K562 (cell line): Measurements from ENCODE around the gene ZSCAN12. TPM values are rescaled to one million over a fixed set of nuclear protein-coding genes. Genes with fewer than 3 reads are reported as not detected.

Experiments used
- CTBP1 ChIP-seq: fragments of 450-650 bp; IDR thresholded peaks from 2 replicates; pipeline ENCODE4 v1.6.1; 2016; ENCODE audit warnings: borderline replicate concordance
- DMBX1 ChIP-seq: fragments of 250-450 bp; sonication (Bioruptor Pico); IDR thresholded peaks from 2 replicates; pipeline ENCODE4 v1.8.0; 2022; ENCODE audit warnings: inconsistent platforms, mild to moderate bottlenecking, moderate library complexity, borderline replicate concordance
- EP300 ChIP-seq: IDR thresholded peaks from 2 replicates; pipeline ENCODE4 v1.6.1; 2012; ENCODE audit warnings: low read length, improper control_type of control experiment
- ERF ChIP-seq: fragments of 450-650 bp; formaldehyde crosslinking; IDR thresholded peaks from 2 replicates; pipeline ENCODE4 v1.4.0; 2020; ENCODE audit warnings: mild to moderate bottlenecking, mixed read lengths
- FOXK2 ChIP-seq, 2 experiments: fragments of 450-650 bp; IDR thresholded peaks in 1 of 2; conservative IDR thresholded peaks in 1 of 2; 2 replicates each; pipeline ENCODE4 v1.6.1; 2016; ENCODE audit warnings: low read depth in 2 of 2, mild to moderate bottlenecking in 1 of 2
- HCFC1 ChIP-seq: IDR thresholded peaks from 2 replicates; pipeline ENCODE4 v1.6.1; 2012; ENCODE audit warnings: low read depth, low read length, improper control_type of control experiment
- HDAC2 ChIP-seq: fragments of 450-650 bp; IDR thresholded peaks from 2 replicates; pipeline ENCODE4 v1.6.1; 2016; ENCODE audit warnings: mild to moderate bottlenecking
- LEF1 ChIP-seq: fragments of 450-650 bp; IDR thresholded peaks from 2 replicates; pipeline ENCODE4 v1.6.1; 2016; ENCODE audit warnings: mild to moderate bottlenecking
- MAFG ChIP-seq: fragments of 450-650 bp; conservative IDR thresholded peaks from 2 replicates; pipeline ENCODE4 v1.6.1; 2016; ENCODE audit warnings: missing genetic modification characterization, missing compliant biosample characterization
- MYC ChIP-seq, 2 experiments: fragments of 250-450 bp in 1 of 2; sonication (Bioruptor Pico) in 1 of 2; IDR thresholded peaks; 2 replicates each; pipeline versions ENCODE4 v1.5.1 to v1.6.1; 2012 to 2021; ENCODE audit warnings: low read depth in 2 of 2, borderline replicate concordance in 1 of 2, improper control_type of control experiment in 1 of 2, low read length in 1 of 2, mild to moderate bottlenecking in 1 of 2, moderate library complexity in 1 of 2
- NR4A1 ChIP-seq, 2 experiments: fragments of 250-450 bp in 1 of 2; fragments of 450-650 bp in 1 of 2; sonication (Bioruptor Pico) in 1 of 2; IDR thresholded peaks; 2 replicates each; pipeline versions ENCODE4 v1.4.0 to v1.6.1; 2016 to 2020; ENCODE audit warnings: mild to moderate bottlenecking in 2 of 2, missing compliant biosample characterization in 1 of 2, missing genetic modification characterization in 1 of 2, moderate library complexity in 1 of 2
- SIN3B ChIP-seq: fragments of 450-650 bp; IDR thresholded peaks from 2 replicates; pipeline ENCODE4 v1.6.1; 2017; ENCODE audit warnings: low read depth, mild to moderate bottlenecking, moderate library complexity
- STAT5A ChIP-seq: IDR thresholded peaks from 2 replicates; pipeline ENCODE4 v1.6.1; 2012; ENCODE audit warnings: low read length, inconsistent platforms, borderline replicate concordance
- TARDBP ChIP-seq: fragments of 450-650 bp; IDR thresholded peaks from 2 replicates; pipeline ENCODE4 v1.6.1; 2016
- TOE1 ChIP-seq, 2 experiments: fragments of 450-650 bp in 1 of 2; sonication (generic) in 1 of 2; formaldehyde crosslinking in 1 of 2; IDR thresholded peaks; 2 replicates each; pipeline versions ENCODE4 v1.7.1 to v1.8.0; 2016 to 2022; ENCODE audit warnings: borderline replicate concordance in 2 of 2, mild to moderate bottlenecking in 2 of 2, antibody characterized with exemption in 1 of 2, inconsistent platforms in 1 of 2, low read depth in 1 of 2, missing genetic modification reagents in 1 of 2, moderate library complexity in 1 of 2
- XRCC5 ChIP-seq: fragments of 200-400 bp; formaldehyde crosslinking; IDR thresholded peaks from 2 replicates; pipeline ENCODE4 v1.6.1; 2017; ENCODE audit warnings: low read depth, mild to moderate bottlenecking, low read length
- YBX1 ChIP-seq: fragments of 450-650 bp; IDR thresholded peaks from 2 replicates; pipeline ENCODE4 v1.7.1; 2016; ENCODE audit warnings: mild to moderate bottlenecking
- ZNF12 ChIP-seq: sonication (generic); formaldehyde crosslinking; IDR thresholded peaks from 2 replicates; pipeline ENCODE4 v1.4.0; 2020; ENCODE audit warnings: mild to moderate bottlenecking, missing genetic modification reagents
- polyA plus RNA-seq, 8 experiments: library from polyadenylated mRNA; depleted of rRNA in 4 of 8; stranded (reverse) in 5 of 8; unstranded in 3 of 8; fragments of >200 nt; fragmentation: Nextera tagmentation in 2 of 8; fragmentation: Illumina TruSeq in 1 of 8; extraction: Ambion mirVana in 2 of 8; extraction: Trizol in 1 of 8; gene quantifications; 2 replicates each; pipeline versions ENCODE4 v1.2.1 to v1.2.3, GENCODE V29; 2011 to 2014; ENCODE audit warnings: inconsistent platforms in 1 of 8, missing spikeins in 1 of 8
- total RNA-seq, 7 experiments: library from RNA; depleted of rRNA in 6 of 7; stranded (reverse); fragments of >200 nt in 6 of 7; fragmentation: Illumina TruSeq in 2 of 7; extraction: Trizol in 2 of 7; gene quantifications; 2 replicates each; pipeline versions ENCODE4 v1.2.1 to v1.2.3, GENCODE V29; 2011 to 2021; ENCODE audit warnings: low replicate concordance in 1 of 7
- TF ChIP-seq, protein P1 (sequence below): fragments of 450-650 bp; IDR thresholded peaks from 2 replicates; pipeline ENCODE4 v1.6.1; 2016; ENCODE audit warnings: borderline replicate concordance
- TF ChIP-seq, protein P2 (sequence below): fragments of 450-650 bp; formaldehyde crosslinking; IDR thresholded peaks from 2 replicates; pipeline ENCODE4 v1.4.0; 2020; ENCODE audit warnings: mild to moderate bottlenecking, moderate library complexity
- TF ChIP-seq, protein P3 (sequence below), 2 experiments: fragments of 450-650 bp in 1 of 2; sonication (generic) in 1 of 2; formaldehyde crosslinking in 1 of 2; IDR thresholded peaks in 1 of 2; conservative IDR thresholded peaks in 1 of 2; 2 replicates each; pipeline versions ENCODE4 v1.6.1 to v1.8.1; 2016 to 2023; ENCODE audit warnings: mild to moderate bottlenecking in 2 of 2, moderate library complexity in 2 of 2, inconsistent platforms in 1 of 2, missing genetic modification reagents in 1 of 2

The ZSCAN12 gene
- total and polyA plus RNA-seq, 9 of the 15 experiments (the other 6 are each of a cell fraction or from before 2014, with no cell fraction given) = 2.5 to 19.6 (median 12.5) TPM

DNA sequence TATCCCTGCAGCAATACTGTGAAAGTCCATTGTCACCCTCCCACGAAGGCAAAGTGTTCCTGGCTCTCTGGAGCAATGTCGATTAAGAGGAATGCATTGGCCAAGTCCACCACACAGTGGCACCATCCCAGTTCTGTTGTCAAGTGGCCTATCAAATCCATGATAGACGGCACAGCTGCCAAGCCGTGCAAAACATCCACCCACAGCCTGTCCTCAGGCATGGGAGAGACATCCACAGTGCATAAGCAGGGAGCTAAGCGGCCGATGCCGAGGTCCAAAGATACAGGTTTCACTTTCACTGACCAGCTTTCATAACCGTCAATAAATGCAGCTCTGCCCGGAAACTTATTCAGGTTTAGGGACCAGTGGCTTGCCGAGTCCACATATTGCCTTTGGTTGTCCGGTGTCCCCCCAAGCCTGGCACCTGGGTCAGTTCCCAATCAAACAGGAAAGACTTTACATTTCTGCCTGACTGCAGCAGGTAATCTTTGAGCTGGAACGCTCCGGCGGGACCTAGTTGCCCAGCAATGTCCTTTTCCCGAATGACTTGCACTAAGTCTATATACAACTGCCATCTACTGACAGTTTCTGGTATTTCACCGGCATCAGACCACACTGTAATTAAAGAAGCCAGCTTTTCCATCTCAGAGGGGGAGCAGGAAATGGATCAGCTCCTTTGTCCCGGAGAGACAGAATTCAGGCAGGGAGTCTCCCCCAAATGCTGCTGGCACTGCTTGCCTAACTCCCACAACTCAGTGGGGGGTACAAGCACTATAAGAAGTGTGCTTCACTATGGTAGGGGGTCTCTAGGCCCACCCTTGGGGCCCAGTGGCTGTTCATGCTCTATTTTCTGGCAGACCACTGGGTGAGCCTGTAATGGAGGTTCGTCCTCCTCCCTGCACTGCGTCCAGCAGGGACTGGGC is 43.5 kb downstream of the ZSCAN12 start (continued):
- TF ChIP-seq, protein P1, sequence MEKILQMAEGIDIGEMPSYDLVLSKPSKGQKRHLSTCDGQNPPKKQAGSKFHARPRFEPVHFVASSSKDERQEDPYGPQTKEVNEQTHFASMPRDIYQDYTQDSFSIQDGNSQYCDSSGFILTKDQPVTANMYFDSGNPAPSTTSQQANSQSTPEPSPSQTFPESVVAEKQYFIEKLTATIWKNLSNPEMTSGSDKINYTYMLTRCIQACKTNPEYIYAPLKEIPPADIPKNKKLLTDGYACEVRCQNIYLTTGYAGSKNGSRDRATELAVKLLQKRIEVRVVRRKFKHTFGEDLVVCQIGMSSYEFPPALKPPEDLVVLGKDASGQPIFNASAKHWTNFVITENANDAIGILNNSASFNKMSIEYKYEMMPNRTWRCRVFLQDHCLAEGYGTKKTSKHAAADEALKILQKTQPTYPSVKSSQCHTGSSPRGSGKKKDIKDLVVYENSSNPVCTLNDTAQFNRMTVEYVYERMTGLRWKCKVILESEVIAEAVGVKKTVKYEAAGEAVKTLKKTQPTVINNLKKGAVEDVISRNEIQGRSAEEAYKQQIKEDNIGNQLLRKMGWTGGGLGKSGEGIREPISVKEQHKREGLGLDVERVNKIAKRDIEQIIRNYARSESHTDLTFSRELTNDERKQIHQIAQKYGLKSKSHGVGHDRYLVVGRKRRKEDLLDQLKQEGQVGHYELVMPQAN = peak; percentile 45; the same call in 1 of the 2 replicates
- TF ChIP-seq LEF1 (peak; percentile 46; the same call in 1 of the 2 replicates), CTBP1 (peak; percentile 81), SIN3B (no peak), EP300 (peak; percentile 57; the same call in 1 of the 2 replicates), TOE1 (IDR thresholded peaks at IDR 0.05; ENCODE audit: borderline replicate concordance) (peak; percentile 58; the same call in 1 of the 2 replicates), TOE1 (CRISPR knock-in tag; IDR thresholded peaks at IDR 0.05; ENCODE audit: borderline replicate concordance, low read depth) (no peak), DMBX1 (0 out of 2 replicates have a peak, but pooled peaks have one; percentile 23), ZNF12 (CRISPR knock-in tag) (0 out of 2 replicates have a peak, but pooled peaks have one; percentile 55), MYC (IDR thresholded peaks at IDR 0.05; ENCODE audit: low read depth, low read length) (peak; percentile 31; the same call in 1 of the 2 replicates), MYC (CRISPR knock-in tag; IDR thresholded peaks at IDR 0.05; ENCODE audit: borderline replicate concordance, low read depth) (no peak), MAFG (tag) (peak; percentile 79), HDAC2 (peak; percentile 82), XRCC5 (0 out of 2 replicates have a peak, but pooled peaks have one; percentile 39), FOXK2 (conservative IDR thresholded peaks at IDR 0.05 in 1 of 2, IDR thresholded peaks at IDR 0.05 in 1 of 2; ENCODE audit: low read depth in 2 of 2) (peak in 1 of 2 experiments; percentile 41; a peak in 2 of 4 replicates), YBX1 (no peak), HCFC1 (peak; percentile 34; the same call in 1 of the 2 replicates), STAT5A (no peak), ERF (CRISPR knock-in tag) (0 out of 2 replicates have a peak, but pooled peaks have one; percentile 61), TARDBP (peak; percentile 40; the same call in 1 of the 2 replicates), NR4A1 (CRISPR knock-in tag; IDR thresholded peaks at IDR 0.05) (no peak), NR4A1 (tag; IDR thresholded peaks at IDR 0.05) (peak; percentile 22; the same call in 1 of the 2 replicates)
- TF ChIP-seq, protein P2, sequence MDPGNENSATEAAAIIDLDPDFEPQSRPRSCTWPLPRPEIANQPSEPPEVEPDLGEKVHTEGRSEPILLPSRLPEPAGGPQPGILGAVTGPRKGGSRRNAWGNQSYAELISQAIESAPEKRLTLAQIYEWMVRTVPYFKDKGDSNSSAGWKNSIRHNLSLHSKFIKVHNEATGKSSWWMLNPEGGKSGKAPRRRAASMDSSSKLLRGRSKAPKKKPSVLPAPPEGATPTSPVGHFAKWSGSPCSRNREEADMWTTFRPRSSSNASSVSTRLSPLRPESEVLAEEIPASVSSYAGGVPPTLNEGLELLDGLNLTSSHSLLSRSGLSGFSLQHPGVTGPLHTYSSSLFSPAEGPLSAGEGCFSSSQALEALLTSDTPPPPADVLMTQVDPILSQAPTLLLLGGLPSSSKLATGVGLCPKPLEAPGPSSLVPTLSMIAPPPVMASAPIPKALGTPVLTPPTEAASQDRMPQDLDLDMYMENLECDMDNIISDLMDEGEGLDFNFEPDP (CRISPR knock-in tag) = no peak
- TF ChIP-seq, protein P3, sequence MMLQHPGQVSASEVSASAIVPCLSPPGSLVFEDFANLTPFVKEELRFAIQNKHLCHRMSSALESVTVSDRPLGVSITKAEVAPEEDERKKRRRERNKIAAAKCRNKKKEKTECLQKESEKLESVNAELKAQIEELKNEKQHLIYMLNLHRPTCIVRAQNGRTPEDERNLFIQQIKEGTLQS (IDR thresholded peaks at IDR 0.05) = no peak
- TF ChIP-seq, protein P3 (CRISPR knock-in tag; conservative IDR thresholded peaks at IDR 0.05) = peak; percentile 75; the same call in 1 of the 2 replicates
